Activated T-cell treated with anti-CD3 and anti-CD28 coated beads, Interleukin-2, amount 50 U/mL, for 24 hours (primary cell): ENCODE measurements around the gene TIMM13.
"Not testable (repeated sequence)": the region's sequence is repeated elsewhere in the genome, so short reads cannot be mapped to it uniquely, and the experiment has no call there.

ENCODE experiments used
- DNase-seq: peaks from one replicate; pipeline ENCODE4 v3.0.0-alpha.2; 2020
- H3K27ac Mint-ChIP-seq: 2 replicates; pipeline ENCODE4 v1.8.0; 2020; ENCODE audit warnings: mild to moderate bottlenecking, mixed read lengths
- H3K27me3 Mint-ChIP-seq: 2 replicates; pipeline ENCODE4 v1.8.0; 2020; ENCODE audit warnings: mixed read lengths
- H3K36me3 Mint-ChIP-seq: 2 replicates; pipeline ENCODE4 v1.8.0; 2020; ENCODE audit warnings: low read depth, mixed read lengths
- H3K4me1 Mint-ChIP-seq: 2 replicates; pipeline ENCODE4 v1.8.0; 2020; ENCODE audit warnings: low read depth, mixed read lengths
- H3K4me3 Mint-ChIP-seq: 2 replicates; pipeline ENCODE4 v1.8.0; 2020; ENCODE audit warnings: mild to moderate bottlenecking, moderate library complexity, mixed read lengths
- H3K9me3 Mint-ChIP-seq: 2 replicates; pipeline ENCODE4 v1.8.0; 2020; ENCODE audit warnings: mixed read lengths

TIMM13 gene

GRCh38 chr19:2461751-2462634 lies 34.6 kb upstream of the TIMM13 start:
- peaks cover 3% of the 10 kb centered on the region for H3K36me3 Mint-ChIP-seq
- DNase-seq: peak; percentile 83
- peaks cover 16% of the 10 kb centered on the region for H3K4me1 Mint-ChIP-seq
- no peaks in the 10 kb centered on the region for H3K27me3 Mint-ChIP-seq
- no peaks in the 10 kb centered on the region for H3K9me3 Mint-ChIP-seq
- peak overlapping the region; percentile 87 for H3K4me3 Mint-ChIP-seq
- H3K27ac Mint-ChIP-seq: peak overlapping the region; percentile 83

DNA sequence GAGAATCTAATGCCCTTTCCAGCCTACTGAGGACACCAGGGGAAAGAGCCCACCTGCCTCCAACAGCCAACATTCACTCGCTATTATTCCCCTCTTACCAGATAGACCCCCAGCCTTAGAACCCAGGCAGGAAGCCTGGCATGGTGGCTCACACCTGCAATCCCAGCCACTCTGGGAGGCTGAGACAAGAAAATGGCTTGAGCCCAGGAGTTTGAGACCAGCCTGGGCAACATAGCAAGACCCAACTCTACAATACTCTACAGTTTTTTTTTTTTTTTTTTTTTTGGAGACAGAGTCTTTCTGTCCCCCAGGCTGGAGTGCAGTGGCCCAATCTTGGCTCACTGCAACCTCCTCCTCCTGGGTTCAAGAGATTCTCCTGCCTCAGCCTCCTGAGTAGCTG lies 32.9 kb upstream of the TIMM13 start:
- Mint-ChIP-seq H3K4me3 (no peak overlapping the region), H3K9me3 (no peaks in the 10 kb centered on the region), H3K36me3 (peaks cover 4% of the 10 kb centered on the region), H3K4me1 (peaks cover 20% of the 10 kb centered on the region), H3K27me3 (no peaks in the 10 kb centered on the region), H3K27ac (no peak overlapping the region)
- no peak for DNase-seq

GRCh38 chr19:2458776-2459175 lies 31.4 kb upstream of the TIMM13 start:
- H3K27ac Mint-ChIP-seq, H3K27me3 Mint-ChIP-seq, H3K4me3 Mint-ChIP-seq, H3K9me3 Mint-ChIP-seq, DNase-seq: not testable (repeated sequence)
- H3K4me1 Mint-ChIP-seq: peaks cover 30% of the 10 kb centered on the region
- H3K36me3 Mint-ChIP-seq: peaks cover 14% of the 10 kb centered on the region

DNA sequence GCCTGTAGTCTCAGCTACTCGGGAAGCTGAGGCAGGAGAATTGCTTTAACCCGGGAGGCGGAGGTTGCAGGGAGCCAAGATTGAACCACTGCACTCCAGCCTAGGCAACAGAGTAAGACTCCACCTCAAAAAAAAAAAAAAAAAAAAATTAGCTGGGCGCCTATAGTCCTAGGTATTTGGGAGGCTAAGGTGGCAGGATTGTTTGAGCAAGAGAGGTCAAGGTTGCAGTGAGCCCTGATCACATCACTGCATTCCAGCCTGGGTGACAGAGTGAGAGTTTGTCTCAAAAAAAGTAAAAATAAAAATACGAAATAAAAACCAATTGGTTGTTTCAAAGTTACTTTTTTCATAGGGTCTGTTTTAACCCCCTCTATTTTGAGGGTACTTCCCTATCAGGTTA lies 30.7 kb upstream of the TIMM13 start:
- DNase-seq: no peak
- no peaks in the 10 kb centered on the region for H3K9me3 Mint-ChIP-seq
- H3K4me3 Mint-ChIP-seq: no peak overlapping the region
- H3K4me1 Mint-ChIP-seq: peaks cover 34% of the 10 kb centered on the region
- H3K27me3 Mint-ChIP-seq: no peaks in the 10 kb centered on the region
- H3K27ac Mint-ChIP-seq: no peak overlapping the region
- peaks cover 18% of the 10 kb centered on the region for H3K36me3 Mint-ChIP-seq

DNA sequence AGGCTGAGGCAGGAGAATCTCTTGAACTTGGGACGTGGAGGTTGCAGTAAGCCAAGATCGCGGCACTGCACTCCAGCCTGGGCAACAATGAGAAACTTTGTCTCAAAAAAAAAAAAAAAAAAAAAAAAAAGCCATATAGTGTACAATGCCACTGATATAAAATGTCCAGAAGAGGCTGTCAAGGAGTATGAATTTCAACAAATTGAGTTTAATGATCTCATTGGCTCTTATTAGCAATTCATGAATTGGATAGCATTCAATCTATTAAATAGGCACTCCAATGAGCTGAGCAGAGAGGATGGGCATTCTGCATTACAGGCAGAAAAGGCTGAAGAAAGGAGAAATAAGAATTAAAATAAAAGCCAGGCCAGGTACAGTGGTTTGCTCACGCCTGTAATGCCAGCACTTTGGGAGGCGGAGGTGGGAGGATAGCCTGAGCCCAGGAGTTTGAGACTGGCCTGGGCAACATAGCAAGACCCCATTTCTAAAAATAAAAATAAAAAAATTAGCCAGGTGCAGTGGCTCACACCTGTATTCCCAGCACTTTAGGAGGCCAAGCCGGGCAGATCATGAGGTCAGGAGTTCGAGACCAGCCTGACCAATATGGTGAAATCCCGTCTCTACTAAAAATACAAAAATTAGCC lies 30.1 kb upstream of the TIMM13 start:
- peak overlapping the region; percentile 94 for H3K27ac Mint-ChIP-seq
- H3K9me3 Mint-ChIP-seq: no peaks in the 10 kb centered on the region
- DNase-seq: no peak
- H3K4me1 Mint-ChIP-seq: peaks cover 36% of the 10 kb centered on the region
- peaks cover 20% of the 10 kb centered on the region for H3K36me3 Mint-ChIP-seq
- peak overlapping the region; percentile 84 for H3K4me3 Mint-ChIP-seq
- no peaks in the 10 kb centered on the region for H3K27me3 Mint-ChIP-seq

DNA sequence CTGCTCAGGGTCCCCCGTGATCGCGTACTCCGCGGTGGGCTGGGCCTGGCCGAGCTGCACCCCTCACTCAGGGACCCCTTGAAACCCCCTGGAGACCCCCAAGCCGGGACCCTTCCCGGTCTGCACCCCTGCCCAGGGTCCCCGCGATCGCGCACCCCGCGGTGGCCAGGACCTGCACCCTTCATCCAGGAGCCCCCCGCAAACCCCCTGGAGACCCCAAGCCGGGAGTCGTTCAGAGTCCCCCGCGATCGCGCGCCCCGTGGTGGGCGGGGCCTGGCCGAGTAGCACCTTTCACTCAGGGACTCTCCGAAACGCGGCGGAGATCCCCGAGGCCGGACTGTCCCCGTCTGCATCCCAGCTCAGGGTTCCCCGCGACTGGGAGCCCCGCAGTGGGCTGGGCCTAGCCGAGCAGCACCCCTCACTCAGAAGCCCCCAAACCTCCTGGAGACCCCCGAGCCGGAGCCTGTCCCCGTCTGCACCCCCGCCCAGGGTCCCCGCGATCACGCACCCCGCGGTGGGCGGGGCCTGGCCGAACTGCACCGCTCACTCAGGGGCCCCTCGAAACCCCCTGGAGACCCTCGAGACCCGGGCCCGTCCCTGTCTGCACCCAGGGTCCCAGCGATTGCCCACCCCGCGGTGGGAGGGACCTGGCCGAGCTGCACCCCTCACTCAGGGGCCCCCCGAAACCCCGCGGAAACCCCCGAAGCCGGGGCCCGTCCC lies 28.6 kb upstream of the TIMM13 start:
- Mint-ChIP-seq H3K36me3 (peaks cover 31% of the 10 kb centered on the region), H3K27me3 (no peaks in the 10 kb centered on the region), H3K9me3 (no peaks in the 10 kb centered on the region), H3K27ac (peak overlapping the region; percentile 91), H3K4me3 (peak overlapping the region; percentile 86), H3K4me1 (peaks cover 29% of the 10 kb centered on the region)
- peak; percentile 69 for DNase-seq

DNA sequence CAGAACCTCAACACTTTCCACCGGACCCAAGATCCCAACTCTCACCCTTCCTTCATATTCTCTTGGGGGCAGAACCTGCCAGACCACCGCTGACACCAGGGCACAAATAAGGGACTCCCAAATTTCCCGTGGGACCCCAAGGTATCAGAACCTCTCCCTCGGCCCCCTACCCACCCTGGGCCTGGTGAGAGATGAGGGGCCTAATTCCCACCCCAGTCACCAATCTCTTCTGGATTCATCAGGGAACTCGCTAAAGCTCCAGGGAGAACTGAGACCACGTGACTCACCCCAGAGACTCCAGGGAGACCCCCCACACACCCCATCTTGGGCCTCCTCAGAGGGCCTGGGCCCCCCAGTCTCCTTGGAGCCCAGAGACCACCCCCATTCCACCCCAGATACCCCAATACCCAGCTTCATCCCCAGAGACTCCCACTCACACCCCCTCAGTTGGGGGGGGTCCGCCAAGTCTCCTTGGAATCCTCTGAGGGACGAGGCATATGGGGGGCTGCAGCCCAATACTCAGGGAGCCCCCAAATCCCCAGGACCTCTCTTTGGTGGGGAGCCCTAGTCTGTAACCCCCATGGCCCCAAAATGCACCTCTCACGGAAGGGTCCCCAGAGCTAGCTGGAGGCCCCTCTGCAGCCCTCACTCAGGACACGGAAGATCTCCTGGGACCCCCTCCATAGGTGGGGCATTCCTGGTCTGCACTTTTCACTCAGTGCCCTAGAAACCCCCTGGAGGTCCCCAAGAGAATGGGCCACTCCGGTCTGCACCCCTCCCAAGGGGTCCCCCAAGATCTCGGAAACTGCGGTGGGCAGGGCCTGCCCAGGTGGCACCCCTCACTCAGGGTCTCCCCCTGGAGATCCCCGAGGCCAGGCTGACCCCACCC lies 27.8 kb upstream of the TIMM13 start:
- Mint-ChIP-seq H3K36me3 (peaks cover 37% of the 10 kb centered on the region), H3K4me1 (peaks cover 29% of the 10 kb centered on the region), H3K27me3 (no peaks in the 10 kb centered on the region), H3K9me3 (no peaks in the 10 kb centered on the region), H3K27ac (peak overlapping the region; percentile 91), H3K4me3 (peak overlapping the region; percentile 86)
- no peak for DNase-seq

DNA sequence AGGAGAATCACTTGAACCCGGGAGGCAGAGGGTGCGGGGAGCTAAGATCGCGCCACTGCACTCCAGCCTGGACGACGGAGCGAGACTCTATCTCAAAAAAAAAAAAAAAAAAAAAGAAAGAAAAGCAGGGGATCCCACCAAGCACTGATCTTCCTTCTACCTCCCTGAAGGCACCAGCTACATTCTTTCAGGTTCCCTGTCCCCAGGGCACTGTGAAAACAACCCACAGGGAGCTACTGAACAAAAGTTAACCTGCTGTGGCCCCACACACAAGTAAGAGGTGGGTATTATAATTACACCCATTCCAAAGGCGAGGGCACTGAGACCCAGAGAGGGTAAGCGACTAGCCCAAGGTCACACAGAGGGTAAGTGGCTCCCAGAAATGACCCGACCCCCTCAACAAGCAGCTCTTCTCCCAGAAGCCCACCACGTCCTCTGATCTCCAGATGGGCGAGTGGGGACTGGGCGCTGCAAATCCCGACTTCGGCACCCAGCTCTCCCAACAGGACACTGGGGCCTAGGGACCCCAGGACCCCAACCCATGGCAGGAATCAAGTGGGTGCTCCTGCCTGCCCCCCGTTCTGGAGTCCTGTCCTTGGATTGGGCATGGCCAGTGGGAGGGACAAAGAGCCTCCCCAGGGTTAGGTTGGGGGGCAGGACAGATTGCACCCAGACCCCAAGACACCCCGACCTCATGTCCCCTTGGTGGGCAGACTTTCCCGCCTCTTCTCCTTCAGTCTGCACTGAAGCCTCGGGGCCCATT lies 27.0 kb upstream of the TIMM13 start:
- Mint-ChIP-seq H3K4me3 (peak overlapping the region; percentile 86), H3K27me3 (no peaks in the 10 kb centered on the region), H3K27ac (peak overlapping the region; percentile 91), H3K9me3 (no peaks in the 10 kb centered on the region), H3K4me1 (peaks cover 32% of the 10 kb centered on the region), H3K36me3 (peaks cover 40% of the 10 kb centered on the region)
- no peak for DNase-seq

GRCh38 chr19:2453431-2454025 lies 26.1 kb upstream of the TIMM13 start:
- H3K27ac Mint-ChIP-seq: no peak overlapping the region
- H3K4me1 Mint-ChIP-seq: peaks cover 33% of the 10 kb centered on the region
- DNase-seq: no peak
- peaks cover 46% of the 10 kb centered on the region for H3K36me3 Mint-ChIP-seq
- no peaks in the 10 kb centered on the region for H3K27me3 Mint-ChIP-seq
- no peak overlapping the region for H3K4me3 Mint-ChIP-seq
- no peaks in the 10 kb centered on the region for H3K9me3 Mint-ChIP-seq

DNA sequence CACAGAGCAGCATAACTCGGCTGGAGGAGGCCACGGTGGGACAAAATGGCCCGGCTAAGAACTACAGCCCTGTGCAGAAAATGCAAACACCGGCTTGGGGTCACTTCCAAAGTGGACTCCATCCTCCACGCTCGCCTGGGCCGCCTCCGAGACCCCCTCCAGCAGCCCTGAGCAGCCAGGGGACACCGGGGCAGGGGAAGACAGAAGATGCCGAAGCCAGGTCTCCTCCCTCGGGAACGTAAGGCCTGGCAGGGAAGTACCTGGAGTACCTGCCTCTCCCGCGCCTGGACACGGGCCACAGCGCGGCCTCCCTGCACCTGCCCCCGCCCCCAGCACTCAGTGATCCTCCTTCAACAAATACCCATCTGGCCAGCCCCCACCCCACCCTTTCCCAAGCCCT lies 24.4 kb upstream of the TIMM13 start:
- no peaks in the 10 kb centered on the region for H3K27me3 Mint-ChIP-seq
- no peaks in the 10 kb centered on the region for H3K9me3 Mint-ChIP-seq
- no peak overlapping the region for H3K4me3 Mint-ChIP-seq
- peaks cover 53% of the 10 kb centered on the region for H3K36me3 Mint-ChIP-seq
- H3K4me1 Mint-ChIP-seq: peaks cover 38% of the 10 kb centered on the region
- no peak for DNase-seq
- no peak overlapping the region for H3K27ac Mint-ChIP-seq

DNA sequence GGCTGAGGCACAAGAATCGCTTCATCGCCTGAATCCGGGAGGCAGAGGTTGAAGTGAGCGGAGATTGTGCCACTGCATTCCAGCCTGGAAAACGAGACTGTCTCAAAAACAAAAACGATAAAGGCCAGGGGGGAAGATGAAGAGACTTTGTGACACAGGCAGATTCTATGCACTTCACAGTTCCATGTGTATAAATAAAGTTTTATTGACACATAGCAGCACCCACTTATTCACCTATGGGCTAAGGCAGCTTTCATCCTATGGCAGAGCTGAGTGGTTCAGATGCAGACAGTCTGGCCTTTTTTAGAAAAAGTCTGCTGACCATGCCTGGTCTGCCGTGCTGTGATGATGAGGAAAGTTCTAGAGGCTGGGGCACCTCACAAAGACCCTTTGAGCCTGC lies 23.8 kb upstream of the TIMM13 start:
- Mint-ChIP-seq H3K27ac (no peak overlapping the region), H3K27me3 (no peaks in the 10 kb centered on the region), H3K4me3 (no peak overlapping the region), H3K4me1 (peaks cover 44% of the 10 kb centered on the region), H3K36me3 (peaks cover 58% of the 10 kb centered on the region), H3K9me3 (no peaks in the 10 kb centered on the region)
- no peak for DNase-seq

DNA sequence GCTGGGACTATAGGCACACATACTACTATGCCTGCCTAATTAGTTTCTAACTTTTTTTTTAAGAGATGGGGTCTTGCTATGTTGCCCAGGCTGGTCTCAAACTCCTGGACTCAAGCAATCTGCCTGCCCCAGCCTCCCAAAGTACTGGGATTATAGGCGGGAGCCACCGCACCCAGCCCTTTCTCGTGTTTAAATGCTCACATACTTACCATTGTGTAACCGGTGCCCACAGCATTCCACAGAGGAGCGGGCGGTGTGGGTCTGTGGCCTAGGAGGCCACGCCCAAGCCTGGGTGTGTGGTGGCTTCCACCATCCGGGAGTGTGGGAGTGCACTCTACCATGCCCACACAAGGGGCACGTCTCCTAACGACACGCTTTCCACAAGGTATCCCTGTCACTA lies 21.6 kb upstream of the TIMM13 start:
- H3K4me3 Mint-ChIP-seq: no peak overlapping the region
- no peak overlapping the region for H3K27ac Mint-ChIP-seq
- H3K4me1 Mint-ChIP-seq: peaks cover 31% of the 10 kb centered on the region
- no peaks in the 10 kb centered on the region for H3K9me3 Mint-ChIP-seq
- peaks cover 57% of the 10 kb centered on the region for H3K36me3 Mint-ChIP-seq
- DNase-seq: no peak
- H3K27me3 Mint-ChIP-seq: no peaks in the 10 kb centered on the region

DNA sequence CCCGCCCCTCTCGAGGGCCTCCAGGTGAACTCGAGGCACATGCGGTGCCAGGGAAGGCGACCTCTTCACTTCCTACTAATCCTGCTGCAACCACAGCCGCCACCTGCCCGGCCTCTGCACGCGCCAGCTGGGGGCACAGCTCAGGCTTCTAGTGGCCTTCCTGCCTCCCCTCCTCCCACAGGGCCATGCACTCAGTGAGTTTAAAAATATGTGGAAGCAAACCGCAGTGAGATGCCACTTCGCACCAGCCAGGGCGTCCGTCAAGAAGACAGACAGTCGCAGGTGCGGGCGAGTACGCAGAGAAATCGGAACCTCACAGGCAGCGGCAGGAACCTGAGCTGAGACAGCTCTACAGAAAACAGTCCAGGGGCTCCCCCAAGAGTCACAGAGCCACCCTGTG lies 19.0 kb upstream of the TIMM13 start:
- DNase-seq: no peak
- H3K27me3 Mint-ChIP-seq: no peaks in the 10 kb centered on the region
- peaks cover 67% of the 10 kb centered on the region for H3K36me3 Mint-ChIP-seq
- peak overlapping the region; percentile 80 for H3K27ac Mint-ChIP-seq
- H3K9me3 Mint-ChIP-seq: no peaks in the 10 kb centered on the region
- H3K4me3 Mint-ChIP-seq: peak overlapping the region; percentile 62
- peaks cover 24% of the 10 kb centered on the region for H3K4me1 Mint-ChIP-seq
